Astrocyte of the spinal cord (primary cell): ENCODE data around the gene DLG5.

Experiments
- DNase-seq: peaks from one replicate; pipeline ENCODE4 v3.0.0; 2011; ENCODE audit warnings: low read depth, low spot score
- H3K4me3 ChIP-seq: 2 replicates; pipeline ENCODE4 v1.5.1; 2011; ENCODE audit warnings: low read depth, mild to moderate bottlenecking, low read length, moderate library complexity
- CTCF ChIP-seq: IDR thresholded peaks from 2 replicates; pipeline ENCODE4 v1.5.1; 2012; ENCODE audit warnings: low read depth, mild to moderate bottlenecking, low read length, inconsistent platforms
- in situ Hi-C: cut with HindIII; loops from 2 replicates; pipeline ENCODE4 v1.10.0; 2017; ENCODE audit warnings: low sequenced_read_pairs

Gene DLG5

DNA sequence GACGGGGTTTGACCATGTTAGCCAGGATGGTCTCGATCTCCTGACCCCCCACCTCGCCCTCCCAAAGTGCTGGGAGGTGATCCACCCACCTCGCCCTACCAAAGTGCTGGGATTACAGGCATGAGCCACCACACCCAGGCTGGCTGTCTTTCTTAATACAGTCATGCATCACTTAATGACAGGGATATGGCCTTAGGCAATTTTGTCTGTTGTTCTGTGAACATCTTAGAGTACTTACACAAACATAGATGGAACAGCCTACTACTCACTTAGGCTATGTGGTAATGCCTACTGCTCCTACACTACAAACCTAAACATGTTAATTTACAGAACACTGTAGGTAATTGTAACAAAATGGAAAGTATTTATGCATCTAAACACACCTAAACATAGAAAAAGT lies 182.3 kb downstream of the DLG5 start:
- TF ChIP-seq CTCF: no peak
- in situ Hi-C loops: no loop called here
- DNase-seq: no peak
- H3K4me3 ChIP-seq: no peak overlapping the region

- no peak for TF ChIP-seq CTCF
- DNase-seq: no peak
- in situ Hi-C loops: no loop called here
- H3K4me3 ChIP-seq: no peak overlapping the region
Measured at GRCh38 chr10:77742172-77742571, 184.4 kb downstream of the DLG5 start.

GRCh38 chr10:77741746-77742145 lies 184.8 kb downstream of the DLG5 start:
- in situ Hi-C loops: no loop called here
- H3K4me3 ChIP-seq: no peak overlapping the region
- peak; percentile 56 for DNase-seq
- no peak for TF ChIP-seq CTCF
